H9 (cell line): Measurements from ENCODE around the gene ANKS3. TPM values are rescaled to one million over a fixed set of nuclear protein-coding genes. Genes with fewer than 3 reads are reported as not detected.
A peak's percentile ranks its signal among the peaks of the same experiment; 100 is the strongest.

Source experiments
- DNase-seq: peaks from one replicate; pipeline ENCODE4 v3.0.0-alpha.2; 2017
- H2AFZ ChIP-seq: one replicate; pipeline ENCODE4 v1.6.1; 2013; ENCODE audit warnings: mild to moderate bottlenecking, low read length, control low read depth, moderate library complexity
- H2AK5ac ChIP-seq: 2 replicates; pipeline ENCODE4 v1.6.1; 2013; ENCODE audit warnings: low read length, control low read depth, mixed read lengths; ENCODE audit not compliant: insufficient read length
- H2BK120ac ChIP-seq: one replicate; pipeline ENCODE4 v1.6.1; 2013; ENCODE audit warnings: low read depth, mild to moderate bottlenecking, low read length, control low read depth, inconsistent platforms; ENCODE audit not compliant: poor library complexity, severe bottlenecking
- H2BK12ac ChIP-seq: 2 replicates; pipeline ENCODE4 v1.6.1; 2013; ENCODE audit warnings: low read length, control low read depth, mixed read lengths, low read depth; ENCODE audit not compliant: insufficient read length
- H2BK15ac ChIP-seq: 2 replicates; pipeline ENCODE4 v1.6.1; 2013; ENCODE audit warnings: low read depth, low read length, control low read depth
- H2BK20ac ChIP-seq: one replicate; pipeline ENCODE4 v1.6.1; 2013; ENCODE audit warnings: low read depth, mild to moderate bottlenecking, low read length, control low read depth, inconsistent platforms; ENCODE audit not compliant: poor library complexity, severe bottlenecking
- H2BK5ac ChIP-seq: 2 replicates; pipeline ENCODE4 v1.6.1; 2013; ENCODE audit warnings: low read length, control low read depth, mixed read lengths; ENCODE audit not compliant: insufficient read length
- H3K14ac ChIP-seq: 2 replicates; pipeline ENCODE4 v1.6.1; 2013; ENCODE audit warnings: low read length, control low read depth; ENCODE audit not compliant: insufficient read depth
- H3K18ac ChIP-seq: 2 replicates; pipeline ENCODE4 v1.6.1; 2013; ENCODE audit warnings: low read depth, mild to moderate bottlenecking, mixed read lengths, low read length, control low read depth; ENCODE audit not compliant: insufficient read length
- H3K23ac ChIP-seq: 2 replicates; pipeline ENCODE4 v1.6.1; 2013; ENCODE audit warnings: low read length, control low read depth, mixed read lengths, low read depth; ENCODE audit not compliant: insufficient read length
- H3K23me2 ChIP-seq: 2 replicates; pipeline ENCODE4 v1.6.1; 2013; ENCODE audit warnings: low read depth, mild to moderate bottlenecking, mixed read lengths, low read length, control low read depth; ENCODE audit not compliant: insufficient read length, poor library complexity, severe bottlenecking
- H3K27ac ChIP-seq: 2 replicates; pipeline ENCODE4 v1.5.1; 2013; ENCODE audit warnings: low read length, control low read depth, mixed read lengths, low read depth; ENCODE audit not compliant: insufficient read length
- H3K27me3 ChIP-seq: 2 replicates; pipeline ENCODE4 v1.6.1; 2013; ENCODE audit warnings: low read length, control low read depth, inconsistent platforms; ENCODE audit not compliant: insufficient read depth
- H3K4ac ChIP-seq: 2 replicates; pipeline ENCODE4 v1.6.1; 2013; ENCODE audit warnings: low read depth, mild to moderate bottlenecking, control low read depth, inconsistent platforms, low read length, moderate library complexity
- H3K4me1 ChIP-seq: 2 replicates; pipeline ENCODE4 v1.6.1; 2013; ENCODE audit warnings: low read length, control low read depth, inconsistent platforms; ENCODE audit not compliant: insufficient read depth
- H3K4me2 ChIP-seq: 2 replicates; pipeline ENCODE4 v1.6.1; 2013; ENCODE audit warnings: low read length, control low read depth, mixed read lengths; ENCODE audit not compliant: insufficient read length, insufficient read depth
- H3K56ac ChIP-seq: 2 replicates; pipeline ENCODE4 v1.6.1; 2013; ENCODE audit warnings: low read depth, mild to moderate bottlenecking, mixed read lengths, low read length, control low read depth; ENCODE audit not compliant: insufficient read length
- H3K79me1 ChIP-seq: 2 replicates; pipeline ENCODE4 v1.6.1; 2013; ENCODE audit warnings: low read depth, mild to moderate bottlenecking, moderate library complexity, low read length, control low read depth, inconsistent platforms; ENCODE audit not compliant: insufficient read depth, poor library complexity, severe bottlenecking
- H3K79me2 ChIP-seq: 2 replicates; pipeline ENCODE4 v1.6.1; 2013; ENCODE audit warnings: low read length, control low read depth, inconsistent platforms; ENCODE audit not compliant: insufficient read depth
- H3K9ac ChIP-seq: 2 replicates; pipeline ENCODE4 v1.6.1; 2013; ENCODE audit warnings: low read length, control low read depth, mixed read lengths; ENCODE audit not compliant: insufficient read length; ENCODE audit errors: extremely low read depth
- H3K9me3 ChIP-seq: one replicate; pipeline ENCODE4 v1.6.1; 2013; ENCODE audit warnings: low read depth, low read length, inconsistent platforms; ENCODE audit not compliant: control insufficient read depth
- H3T11ph ChIP-seq: one replicate; pipeline ENCODE4 v1.6.1; 2013; ENCODE audit warnings: mild to moderate bottlenecking, low read length, control low read depth, inconsistent platforms
- H4K20me1 ChIP-seq: one replicate; pipeline ENCODE4 v1.6.1; 2013; ENCODE audit not compliant: control insufficient read depth, insufficient read length, insufficient read depth
- H4K5ac ChIP-seq: 2 replicates; pipeline ENCODE4 v1.6.1; 2013; ENCODE audit warnings: low read depth, mild to moderate bottlenecking, mixed read lengths, low read length, control low read depth; ENCODE audit not compliant: insufficient read length
- H4K8ac ChIP-seq: replicated peaks from 2 replicates; pipeline ENCODE4 v1.6.1; 2013; ENCODE audit warnings: low read length, control low read depth, mixed read lengths, low read depth; ENCODE audit not compliant: insufficient read length
- H4K91ac ChIP-seq: 2 replicates; pipeline ENCODE4 v1.6.1; 2013; ENCODE audit warnings: low read depth, mild to moderate bottlenecking, moderate library complexity, mixed read lengths, low read length, control low read depth; ENCODE audit not compliant: insufficient read length
- H3K27ac Mint-ChIP-seq, 3 experiments: 2 replicates in 2 of 3; 3 replicates in 1 of 3; pipeline ENCODE4 v1.8.0; 2020 to 2021; ENCODE audit warnings: mixed read lengths in 3 of 3, mild to moderate bottlenecking in 1 of 3, moderate library complexity in 1 of 3
- H3K27me3 Mint-ChIP-seq: 2 replicates; pipeline ENCODE4 v1.8.0; 2021; ENCODE audit warnings: low read depth, mild to moderate bottlenecking, moderate library complexity, mixed read lengths
- H3K36me3 Mint-ChIP-seq, 3 experiments: 2 replicates in 2 of 3; 3 replicates in 1 of 3; pipeline ENCODE4 v1.8.0; 2020 to 2021; ENCODE audit warnings: low read depth in 3 of 3, mixed read lengths in 3 of 3; ENCODE audit not compliant: insufficient read depth in 1 of 3
- H3K4me1 Mint-ChIP-seq, 2 experiments: 2 replicates each; pipeline ENCODE4 v1.8.0; 2020; ENCODE audit warnings: mixed read lengths in 2 of 2
- H3K4me3 Mint-ChIP-seq, 2 experiments: 2 replicates in 1 of 2; 3 replicates in 1 of 2; pipeline ENCODE4 v1.8.0; 2020 to 2021; ENCODE audit warnings: mild to moderate bottlenecking in 2 of 2, mixed read lengths in 2 of 2, moderate library complexity in 1 of 2
- H3K9me3 Mint-ChIP-seq, 2 experiments: 2 replicates in 1 of 2; 3 replicates in 1 of 2; pipeline ENCODE4 v1.8.0; 2020; ENCODE audit warnings: mild to moderate bottlenecking in 2 of 2, mixed read lengths in 2 of 2, moderate library complexity in 1 of 2
- WGBS: extraction: QIAGEN DNeasy Blood & Tissue Kit; methylation state at CpG from one replicate; pipeline ENCODE4 v1.1.7; 2013; ENCODE audit warnings: missing lambda C conversion rate, low lambda C conversion rate, mixed read lengths; ENCODE audit not compliant: insufficient read length; ENCODE audit errors: extremely low coverage; 5-methylcytosine and 5-hydroxymethylcytosine counted together
- total RNA-seq: library from RNA; stranded (reverse); gene quantifications from 2 replicates; pipeline ENCODE4 v1.2.1, GENCODE V29; 2021
- TF ChIP-seq, protein P1 (sequence below): fragments of 200-600 bp; sonication (generic); conservative IDR thresholded peaks from 3 replicates; pipeline ENCODE4 v1.8.0; 2021; ENCODE audit warnings: antibody characterized with exemption, mild to moderate bottlenecking

Gene ANKS3
- total RNA-seq, 1 experiment from 2014 or later = 32.0 TPM

DNA sequence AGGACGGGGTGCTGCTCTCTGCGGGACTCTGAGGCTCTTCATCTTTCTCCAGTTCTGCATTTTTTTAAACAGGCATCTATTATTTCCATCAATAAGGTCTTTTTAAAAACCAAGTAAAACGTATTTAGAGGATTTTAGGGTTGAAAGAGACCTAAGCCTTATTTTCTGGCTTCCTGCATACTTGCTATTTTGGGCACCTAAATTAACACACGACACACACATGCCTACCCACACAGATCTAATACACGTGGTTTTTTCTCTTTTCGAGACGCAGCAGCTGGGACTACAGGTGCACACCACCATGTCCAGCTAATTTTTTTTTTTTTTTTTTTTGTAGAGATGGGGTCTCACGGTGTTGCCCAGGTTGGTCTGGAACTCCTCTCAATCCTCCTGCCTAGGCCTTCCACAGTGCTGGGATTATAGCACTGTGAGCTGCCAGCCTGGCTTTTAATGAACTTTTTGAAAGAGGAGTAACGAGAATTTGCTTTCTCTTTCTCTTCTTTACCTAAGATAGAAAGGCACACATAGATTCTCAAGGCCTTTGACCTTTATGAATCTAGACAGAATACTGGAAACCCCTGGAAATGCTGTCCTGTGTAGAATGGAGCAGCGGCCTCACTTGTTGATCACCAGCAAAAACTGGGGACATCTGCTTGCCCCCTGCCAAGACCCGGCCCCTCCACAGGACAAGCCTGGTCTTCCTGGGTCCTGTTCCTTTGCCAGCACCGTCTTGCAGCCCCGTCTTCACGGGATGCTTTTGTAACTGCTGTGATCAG, 14.0 kb upstream of the ANKS3 start:
- no peak overlapping the region for H2AK5ac ChIP-seq
- no CpG with 5 or more reads among the region's 14 CpGs for WGBS
- H3K23me2 ChIP-seq = no peaks in the 10 kb centered on the region
- no peaks in the 10 kb centered on the region for H3K9me3 ChIP-seq
- no peaks in the 10 kb centered on the region for H3K4me1 ChIP-seq
- no peak overlapping the region for H3K9ac ChIP-seq
- H3T11ph ChIP-seq = no peak overlapping the region
- Mint-ChIP-seq H3K9me3 (no peaks in the 10 kb centered on the region), H3K4me3 (no peak overlapping the region), H3K27me3 (no peaks in the 10 kb centered on the region; the same call in 1 of the 2 replicates), H3K27ac (peak overlapping the region in 2 of 3 experiments; percentile 84 to 88; a peak in 3 of 7 replicates), H3K36me3 (peaks cover 3 to 18% (median 17%) of the 10 kb centered on the region in 3 experiments; a peak in 6 of 7 replicates), H3K4me1 (peaks cover 10 to 21% of the 10 kb centered on the region in 2 experiments)
- H3K27me3 ChIP-seq = no peaks in the 10 kb centered on the region
- TF ChIP-seq, protein P1, sequence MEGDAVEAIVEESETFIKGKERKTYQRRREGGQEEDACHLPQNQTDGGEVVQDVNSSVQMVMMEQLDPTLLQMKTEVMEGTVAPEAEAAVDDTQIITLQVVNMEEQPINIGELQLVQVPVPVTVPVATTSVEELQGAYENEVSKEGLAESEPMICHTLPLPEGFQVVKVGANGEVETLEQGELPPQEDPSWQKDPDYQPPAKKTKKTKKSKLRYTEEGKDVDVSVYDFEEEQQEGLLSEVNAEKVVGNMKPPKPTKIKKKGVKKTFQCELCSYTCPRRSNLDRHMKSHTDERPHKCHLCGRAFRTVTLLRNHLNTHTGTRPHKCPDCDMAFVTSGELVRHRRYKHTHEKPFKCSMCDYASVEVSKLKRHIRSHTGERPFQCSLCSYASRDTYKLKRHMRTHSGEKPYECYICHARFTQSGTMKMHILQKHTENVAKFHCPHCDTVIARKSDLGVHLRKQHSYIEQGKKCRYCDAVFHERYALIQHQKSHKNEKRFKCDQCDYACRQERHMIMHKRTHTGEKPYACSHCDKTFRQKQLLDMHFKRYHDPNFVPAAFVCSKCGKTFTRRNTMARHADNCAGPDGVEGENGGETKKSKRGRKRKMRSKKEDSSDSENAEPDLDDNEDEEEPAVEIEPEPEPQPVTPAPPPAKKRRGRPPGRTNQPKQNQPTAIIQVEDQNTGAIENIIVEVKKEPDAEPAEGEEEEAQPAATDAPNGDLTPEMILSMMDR = no peak
- H2BK5ac ChIP-seq = no peak overlapping the region
- H3K18ac ChIP-seq = no peak overlapping the region
- H3K23ac ChIP-seq = no peak overlapping the region
- no peak overlapping the region for H2AFZ ChIP-seq
- H3K4me2 ChIP-seq = no peak overlapping the region
- H3K14ac ChIP-seq = no peak overlapping the region
- no peak overlapping the region for H4K5ac ChIP-seq
- no peaks in the 10 kb centered on the region for H3K79me2 ChIP-seq
- H3K56ac ChIP-seq = no peak overlapping the region
- no peak overlapping the region for H4K8ac ChIP-seq
- H4K91ac ChIP-seq = no peak overlapping the region
- no peak overlapping the region for H3K27ac ChIP-seq
- DNase-seq = no peak
- H3K79me1 ChIP-seq = no peaks in the 10 kb centered on the region
- H3K4ac ChIP-seq = no peak overlapping the region
- H4K20me1 ChIP-seq = no peaks in the 10 kb centered on the region
- H2BK15ac ChIP-seq = no peak overlapping the region
- no peak overlapping the region for H2BK12ac ChIP-seq
- H2BK120ac ChIP-seq = no peak overlapping the region
- H2BK20ac ChIP-seq = no peak overlapping the region
